Measurements from ENCODE around the gene NUP188. TPM values are rescaled to one million over a fixed set of nuclear protein-coding genes. Genes with fewer than 3 reads are reported as not detected.

NUP188 gene
- total RNA-seq, 1 donor from 2014 or later = 128 TPM

- no peak for DNase-seq (ENCODE audit: low read depth, low spot score)
- H3K9me3 Mint-ChIP-seq = no peaks in the 10 kb centered on the region
- H3K36me3 Mint-ChIP-seq (ENCODE audit: low read depth) = no peaks in the 10 kb centered on the region
- H3K27me3 Mint-ChIP-seq (ENCODE audit: low read depth) = no peaks in the 10 kb centered on the region
- peak overlapping the region; percentile 84 for H3K27ac Mint-ChIP-seq (ENCODE audit: unreplicated experiment)
- no peak overlapping the region for H3K4me3 Mint-ChIP-seq
- no peak for TF ChIP-seq CTCF (conservative IDR thresholded peaks at IDR 0.05)
- H3K4me1 Mint-ChIP-seq = peaks cover 22% of the 10 kb centered on the region
Observed at GRCh38 chr9:128917151-128917849, 30.2 kb upstream of the NUP188 start.

GRCh38 chr9:128918921-128919320, 28.6 kb upstream of the NUP188 start:
- H3K36me3 Mint-ChIP-seq (ENCODE audit: low read depth) = no peaks in the 10 kb centered on the region
- H3K9me3 Mint-ChIP-seq = no peaks in the 10 kb centered on the region
- H3K4me1 Mint-ChIP-seq = peaks cover 12% of the 10 kb centered on the region
- H3K27ac Mint-ChIP-seq (ENCODE audit: unreplicated experiment) = no peak overlapping the region
- no peak overlapping the region for H3K4me3 Mint-ChIP-seq
- no peak for DNase-seq (ENCODE audit: low read depth, low spot score)
- no peak for TF ChIP-seq CTCF (conservative IDR thresholded peaks at IDR 0.05)
- H3K27me3 Mint-ChIP-seq (ENCODE audit: low read depth) = no peaks in the 10 kb centered on the region

DNA sequence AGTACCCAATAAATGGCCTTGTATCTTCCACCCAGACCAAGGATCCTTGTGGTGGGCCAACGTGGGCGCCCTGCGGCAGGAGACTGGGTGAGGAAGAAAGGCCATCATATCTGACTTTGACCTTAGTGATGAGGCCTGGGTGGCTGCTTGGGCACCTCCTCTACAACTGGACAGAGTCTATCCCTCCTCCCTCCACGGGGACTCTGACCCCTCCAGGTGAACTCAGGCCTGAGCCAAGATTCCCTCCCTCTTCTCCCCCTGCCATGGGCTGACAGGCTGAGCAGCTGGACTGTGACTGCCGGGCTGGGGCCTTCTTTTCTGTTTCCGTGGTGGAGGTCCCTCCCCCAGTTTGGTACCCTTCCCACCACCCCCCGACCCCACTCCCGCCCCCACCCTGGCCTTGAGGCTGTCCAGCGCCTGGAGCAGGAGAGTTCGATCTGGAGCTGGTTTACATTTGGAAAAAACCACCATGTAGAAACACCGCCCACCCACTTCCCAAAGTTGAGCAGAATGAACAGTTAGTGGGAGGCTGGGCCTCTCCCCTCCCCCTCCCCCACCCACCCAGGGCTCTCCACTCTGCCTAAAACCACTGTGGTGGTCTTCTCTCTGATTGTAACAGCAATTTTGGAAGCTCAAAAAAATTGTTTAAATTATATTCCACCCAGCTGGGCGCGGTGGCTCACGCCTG, 28.0 kb upstream of the NUP188 start:
- Mint-ChIP-seq H3K36me3 (ENCODE audit: low read depth) (no peaks in the 10 kb centered on the region), H3K4me3 (no peak overlapping the region), H3K4me1 (peaks cover 12% of the 10 kb centered on the region), H3K27me3 (ENCODE audit: low read depth) (no peaks in the 10 kb centered on the region), H3K9me3 (no peaks in the 10 kb centered on the region), H3K27ac (ENCODE audit: unreplicated experiment) (no peak overlapping the region)
- no peak for DNase-seq (ENCODE audit: low read depth, low spot score)
- TF ChIP-seq CTCF (conservative IDR thresholded peaks at IDR 0.05) = no peak

GRCh38 chr9:128920381-128921058, 27.0 kb upstream of the NUP188 start, which contains the start of gene PHYHD1:
TSS of gene PHYHD1 (plus strand) at chr9:128920982. CDS start at chr9:128922324, 1,342 bp downstream.
- Mint-ChIP-seq H3K4me1 (peaks cover 12% of the 10 kb centered on the region), H3K36me3 (ENCODE audit: low read depth) (no peaks in the 10 kb centered on the region), H3K9me3 (no peaks in the 10 kb centered on the region), H3K27ac (ENCODE audit: unreplicated experiment) (peak within 1 kb of the TSS; percentile 96), H3K27me3 (ENCODE audit: low read depth) (no peaks in the 10 kb centered on the region), H3K4me3 (peak within 1 kb of the TSS; percentile 89)
- no peak for TF ChIP-seq CTCF (conservative IDR thresholded peaks at IDR 0.05)
- DNase-seq (ENCODE audit: low read depth, low spot score) = no peak

GRCh38 chr9:128921881-128922763, 25.4 kb upstream of the NUP188 start:
- peak; percentile 54 for DNase-seq (ENCODE audit: low read depth, low spot score)
- no peaks in the 10 kb centered on the region for H3K27me3 Mint-ChIP-seq (ENCODE audit: low read depth)
- H3K36me3 Mint-ChIP-seq (ENCODE audit: low read depth) = no peaks in the 10 kb centered on the region
- H3K9me3 Mint-ChIP-seq = no peaks in the 10 kb centered on the region
- peak overlapping the region; percentile 89 for H3K4me3 Mint-ChIP-seq
- H3K4me1 Mint-ChIP-seq = peaks cover 12% of the 10 kb centered on the region
- TF ChIP-seq CTCF (conservative IDR thresholded peaks at IDR 0.05) = no peak
- peak overlapping the region; percentile 96 for H3K27ac Mint-ChIP-seq (ENCODE audit: unreplicated experiment)

Data from neural crest cell (in vitro differentiated cells).